A549 (cell line): ENCODE measurements around the gene ZNF804A.
"Not testable (repeated sequence)": the region's sequence is repeated elsewhere in the genome, so short reads cannot be mapped to it uniquely, and the experiment has no call there.

Source experiments
- ATOH8 ChIP-seq: fragments of 250-450 bp; sonication (Bioruptor Pico); IDR thresholded peaks from 2 replicates; pipeline ENCODE4 v1.5.0; 2020; ENCODE audit warnings: low read depth, mild to moderate bottlenecking, moderate library complexity
- CEBPB ChIP-seq, 2 experiments: fragments of >200 bp in 1 of 2; sonication (Bioruptor Twin) in 1 of 2; formaldehyde crosslinking in 1 of 2; IDR thresholded peaks; 2 replicates each; pipeline ENCODE4 v1.6.1; 2012 to 2016
- EP300 ChIP-seq, 2 experiments: fragments of >200 bp; sonication (Bioruptor Twin); formaldehyde crosslinking; IDR thresholded peaks; 2 replicates in 1 of 2; 3 replicates in 1 of 2; pipeline ENCODE4 v1.6.1; 2016 to 2017
- KDM1A ChIP-seq: fragments of 200-600 bp; sonication (generic); IDR thresholded peaks from 2 replicates; pipeline ENCODE4 v1.6.1; 2016; ENCODE audit warnings: low read depth, mild to moderate bottlenecking
- KDM5A ChIP-seq: fragments of 200-600 bp; sonication (generic); IDR thresholded peaks from 2 replicates; pipeline ENCODE4 v1.6.1; 2016; ENCODE audit warnings: antibody characterized with exemption, mild to moderate bottlenecking
- MAFK ChIP-seq: fragments of 450-650 bp; IDR thresholded peaks from 2 replicates; pipeline ENCODE4 v1.6.1; 2014; ENCODE audit not compliant: partially characterized antibody
- POLR2A ChIP-seq: IDR thresholded peaks from 2 replicates; pipeline ENCODE4 v1.6.1; 2012; ENCODE audit warnings: mild to moderate bottlenecking, low read length
- REST ChIP-seq: fragments of 200-600 bp; sonication (generic); IDR thresholded peaks from 2 replicates; pipeline ENCODE4 v1.6.1; 2016; ENCODE audit warnings: antibody characterized with exemption, mild to moderate bottlenecking, moderate library complexity
- RNF2 ChIP-seq: fragments of 200-600 bp; sonication (generic); IDR thresholded peaks from 2 replicates; pipeline ENCODE4 v1.6.1; 2016; ENCODE audit warnings: low read depth, mild to moderate bottlenecking, antibody characterized with exemption, moderate library complexity, borderline replicate concordance
- SMC3 ChIP-seq: fragments of >200 bp; sonication (Bioruptor Twin); formaldehyde crosslinking; IDR thresholded peaks from 3 replicates; pipeline ENCODE4 v1.6.1; 2018; ENCODE audit warnings: inconsistent platforms
- ZFP36 ChIP-seq: fragments of 450-650 bp; IDR thresholded peaks from 2 replicates; pipeline ENCODE4 v1.6.1; 2014; ENCODE audit warnings: borderline replicate concordance; ENCODE audit not compliant: partially characterized antibody
- TF ChIP-seq, protein P1 (sequence below): fragments of >200 bp; sonication (Bioruptor Twin); formaldehyde crosslinking; IDR thresholded peaks from 3 replicates; pipeline ENCODE4 v1.5.1; 2016

DNA sequence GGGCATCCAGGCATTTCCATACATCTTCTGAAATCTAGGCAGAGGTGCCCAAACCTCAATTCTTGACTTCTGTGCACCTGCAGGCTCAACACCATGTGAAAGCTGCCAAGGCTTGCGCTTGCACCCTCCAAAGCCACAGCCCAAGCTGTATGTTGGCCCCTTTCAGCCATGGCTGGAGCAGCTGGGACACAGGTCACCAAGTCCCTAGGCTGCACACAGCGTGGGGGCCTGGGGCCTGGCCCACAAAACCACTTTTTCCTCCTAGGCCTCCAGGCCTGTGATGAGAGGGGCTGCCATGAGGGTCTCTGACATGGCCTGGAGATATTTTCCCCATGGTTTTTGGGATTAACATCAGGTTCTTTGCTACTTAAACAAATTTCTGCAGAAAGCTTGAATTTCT lies 288.3 kb downstream of the ZNF804A start:
- not testable (repeated sequence) for TF ChIP-seq MAFK; KDM5A; RNF2; REST; ZFP36; EP300 (IDR thresholded peaks at IDR 0.05); ATOH8 (CRISPR knock-in tag); KDM1A; SMC3; POLR2A; CEBPB (IDR thresholded peaks at IDR 0.05)
- TF ChIP-seq, protein P1, sequence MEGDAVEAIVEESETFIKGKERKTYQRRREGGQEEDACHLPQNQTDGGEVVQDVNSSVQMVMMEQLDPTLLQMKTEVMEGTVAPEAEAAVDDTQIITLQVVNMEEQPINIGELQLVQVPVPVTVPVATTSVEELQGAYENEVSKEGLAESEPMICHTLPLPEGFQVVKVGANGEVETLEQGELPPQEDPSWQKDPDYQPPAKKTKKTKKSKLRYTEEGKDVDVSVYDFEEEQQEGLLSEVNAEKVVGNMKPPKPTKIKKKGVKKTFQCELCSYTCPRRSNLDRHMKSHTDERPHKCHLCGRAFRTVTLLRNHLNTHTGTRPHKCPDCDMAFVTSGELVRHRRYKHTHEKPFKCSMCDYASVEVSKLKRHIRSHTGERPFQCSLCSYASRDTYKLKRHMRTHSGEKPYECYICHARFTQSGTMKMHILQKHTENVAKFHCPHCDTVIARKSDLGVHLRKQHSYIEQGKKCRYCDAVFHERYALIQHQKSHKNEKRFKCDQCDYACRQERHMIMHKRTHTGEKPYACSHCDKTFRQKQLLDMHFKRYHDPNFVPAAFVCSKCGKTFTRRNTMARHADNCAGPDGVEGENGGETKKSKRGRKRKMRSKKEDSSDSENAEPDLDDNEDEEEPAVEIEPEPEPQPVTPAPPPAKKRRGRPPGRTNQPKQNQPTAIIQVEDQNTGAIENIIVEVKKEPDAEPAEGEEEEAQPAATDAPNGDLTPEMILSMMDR: not testable (repeated sequence)
